Heart left ventricle (tissue), 13 donors: ENCODE measurements around the gene ACBD7.

Experiments
- CTCF ChIP-seq, 12 donors: fragments of 200-600 bp; sonication (generic) in 4 of 12; IDR thresholded peaks; one replicate each; pipeline versions ENCODE4 v1.5.0 to v1.8.0; 2018 to 2022; ENCODE audit warnings: antibody characterized with exemption in 12 of 12, mild to moderate bottlenecking in 5 of 12
- POLR2A ChIP-seq, 2 donors: fragments of 450-650 bp; IDR thresholded peaks; one replicate each; pipeline ENCODE4 v1.6.1; 2017; ENCODE audit warnings: antibody characterized with exemption in 2 of 2, mild to moderate bottlenecking in 2 of 2, moderate library complexity in 2 of 2
- donor health status: ischemic (EF 13 %, LVEDD 7.1; RV severe dilation, severe dysfunction).
- donor health status: DM: no; HTN: yes; CAD: no.
- donor health status: DM: no; HTN: no; CAD: no.
- donor health status: ischemic (EF 25% LVEDD 6.9; RV normal size, moderate dysfunction).
- donor health status: ischemic (EF 25% LVEDD 5.7; RV mildly dilated, moderate dysfunction).
- donor health status: ischemic (EF 35%, LVEDD 5.7; RV mildly dilated, moderate dysfunction).
- donor health status: nonischemic (EF 11% LVEDD 7.7; RV severe dilation, severe dysfunction).
- donor health status: DM: yes; HTN: yes; CAD: no.
- donor health status: PGD.
- donor health status: ischemic (EF 29% LVEDD 5.4; RV normal size, mild dysfunction).
- donor health status: nonischemic (EF 23%, LVEDD 6.1; RV moderate dilation, normal function).

GRCh38 chr10:15097011-15097812 lies 8.6 kb upstream of the ACBD7 start, which contains the start of gene RPP38:
- peak in 1 of 2 donors; percentile 78 for TF ChIP-seq POLR2A (IDR thresholded peaks at IDR 0.05)
- TF ChIP-seq CTCF (IDR thresholded peaks at IDR 0.05), result peak in 1 of 12 donors; percentile 3
